ENCODE results near the gene FAT1.
A peak's percentile ranks its signal among the peaks of the same experiment; 100 is the strongest.

FAT1 gene

GRCh38 chr4:186570193-186570996 is 153.3 kb downstream of the FAT1 start:
- H3K4me2 ChIP-seq (ENCODE audit: insufficient read depth, low read length, poor library complexity, severe bottlenecking) = no peak overlapping the region
- no peak overlapping the region for H3K18ac ChIP-seq (ENCODE audit: low read length)
- no peak overlapping the region for H3K14ac ChIP-seq (ENCODE audit: low read length)
- no peak overlapping the region for H2AK5ac ChIP-seq (ENCODE audit: low read depth, low read length)
- no peaks in the 10 kb centered on the region for H3K9me3 ChIP-seq (replicated peaks in 1 of 2; ENCODE audit: control insufficient read depth in 2 of 2, insufficient read depth in 1 of 2, low read depth in 1 of 2, low read length in 2 of 2)
- no peak overlapping the region for H3K4me3 ChIP-seq (ENCODE audit: low read length in 2 of 2)
- H2BK5ac ChIP-seq (ENCODE audit: low read length) = no peak overlapping the region
- H2AFZ ChIP-seq (ENCODE audit: low read length) = peak overlapping the region; percentile 15
- H3K79me1 ChIP-seq (ENCODE audit: low read depth, low read length) = no peaks in the 10 kb centered on the region
- H2BK120ac ChIP-seq (ENCODE audit: low read depth, low read length) = no peak overlapping the region
- no peaks in the 10 kb centered on the region for H3K36me3 ChIP-seq (replicated peaks in 1 of 2; ENCODE audit: control insufficient read depth in 2 of 2, insufficient read depth in 2 of 2, low read length in 2 of 2)
- WGBS, 2 donors (ENCODE audit: extremely low coverage in 2 of 2, insufficient read length in 2 of 2, insufficient replicate concordance in 1 of 2) = no CpG with 5 or more reads among the region's 23 CpGs
- no peaks in the 10 kb centered on the region for H3K27me3 ChIP-seq (ENCODE audit: control insufficient read depth in 3 of 3, insufficient read depth in 3 of 3, low read depth in 1 of 3, low read length in 3 of 3)
- H3K27ac ChIP-seq (replicated peaks; ENCODE audit: low read length) = peak overlapping the region; percentile 5
- DNase-seq (ENCODE audit: low spot score) = no peak
- H3K23ac ChIP-seq (ENCODE audit: low read depth, low read length, poor library complexity) = no peak overlapping the region
- H2BK12ac ChIP-seq (ENCODE audit: low read length) = no peak overlapping the region
- H2BK15ac ChIP-seq (ENCODE audit: low read length) = no peak overlapping the region
- peaks cover 7 to 13% of the 10 kb centered on the region in 2 donors for H3K4me1 ChIP-seq (ENCODE audit: control insufficient read depth in 2 of 2, insufficient read depth in 1 of 2, low read depth in 1 of 2, low read length in 2 of 2)
- no peak overlapping the region for H3K9ac ChIP-seq (ENCODE audit: low read depth, low read length, poor library complexity)
- H4K8ac ChIP-seq (ENCODE audit: low read depth, low read length) = no peak overlapping the region
- no peak overlapping the region for H3K4ac ChIP-seq (ENCODE audit: low read length)
- H4K91ac ChIP-seq (ENCODE audit: low read depth, low read length, poor library complexity) = no peak overlapping the region

- Histone ChIP-seq H4K91ac (ENCODE audit: low read depth, low read length, poor library complexity) (no peak overlapping the region), H3K18ac (ENCODE audit: low read length) (no peak overlapping the region), H2BK5ac (ENCODE audit: low read length) (no peak overlapping the region), H2BK120ac (ENCODE audit: low read depth, low read length) (no peak overlapping the region), H2BK15ac (ENCODE audit: low read length) (no peak overlapping the region), H3K14ac (ENCODE audit: low read length) (no peak overlapping the region), H4K8ac (ENCODE audit: low read depth, low read length) (no peak overlapping the region), H3K9me3 (replicated peaks in 1 of 2; ENCODE audit: control insufficient read depth in 2 of 2, insufficient read depth in 1 of 2, low read depth in 1 of 2, low read length in 2 of 2) (no peaks in the 10 kb centered on the region), H3K79me1 (ENCODE audit: low read depth, low read length) (no peaks in the 10 kb centered on the region), H3K4me3 (ENCODE audit: low read length in 2 of 2) (no peak overlapping the region), H3K4me1 (ENCODE audit: control insufficient read depth in 2 of 2, insufficient read depth in 1 of 2, low read depth in 1 of 2, low read length in 2 of 2) (peaks cover 7 to 13% of the 10 kb centered on the region in 2 donors), H3K4ac (ENCODE audit: low read length) (no peak overlapping the region), H2AFZ (ENCODE audit: low read length) (peak overlapping the region; percentile 15), H3K4me2 (ENCODE audit: insufficient read depth, low read length, poor library complexity, severe bottlenecking) (no peak overlapping the region), H2BK12ac (ENCODE audit: low read length) (no peak overlapping the region), H3K23ac (ENCODE audit: low read depth, low read length, poor library complexity) (no peak overlapping the region), H2AK5ac (ENCODE audit: low read depth, low read length) (no peak overlapping the region), H3K27me3 (ENCODE audit: control insufficient read depth in 3 of 3, insufficient read depth in 3 of 3, low read depth in 1 of 3, low read length in 3 of 3) (no peaks in the 10 kb centered on the region), H3K9ac (ENCODE audit: low read depth, low read length, poor library complexity) (no peak overlapping the region), H3K36me3 (replicated peaks in 1 of 2; ENCODE audit: control insufficient read depth in 2 of 2, insufficient read depth in 2 of 2, low read length in 2 of 2) (no peaks in the 10 kb centered on the region), H3K27ac (replicated peaks; ENCODE audit: low read length) (no peak overlapping the region)
- no peak for DNase-seq (ENCODE audit: low spot score)
- no CpG with 5 or more reads among the region's 10 CpGs for WGBS, 2 donors (ENCODE audit: extremely low coverage in 2 of 2, insufficient read length in 2 of 2, insufficient replicate concordance in 1 of 2)
Measured at GRCh38 chr4:186569533-186570192, 154.0 kb downstream of the FAT1 start.

GRCh38 chr4:186566068-186566467 is 157.6 kb downstream of the FAT1 start:
- no peak overlapping the region for H2BK5ac ChIP-seq (ENCODE audit: low read length)
- DNase-seq (ENCODE audit: low spot score) = no peak
- no CpG with 5 or more reads among the region's 7 CpGs for WGBS, 2 donors (ENCODE audit: extremely low coverage in 2 of 2, insufficient read length in 2 of 2, insufficient replicate concordance in 1 of 2)
- no peak overlapping the region for H3K9ac ChIP-seq (ENCODE audit: low read depth, low read length, poor library complexity)
- no peaks in the 10 kb centered on the region for H3K79me1 ChIP-seq (ENCODE audit: low read depth, low read length)
- no peak overlapping the region for H3K18ac ChIP-seq (ENCODE audit: low read length)
- H2BK15ac ChIP-seq (ENCODE audit: low read length) = no peak overlapping the region
- no peak overlapping the region for H4K91ac ChIP-seq (ENCODE audit: low read depth, low read length, poor library complexity)
- H3K4me3 ChIP-seq (ENCODE audit: low read length in 2 of 2) = no peak overlapping the region
- no peaks in the 10 kb centered on the region for H3K36me3 ChIP-seq (replicated peaks in 1 of 2; ENCODE audit: control insufficient read depth in 2 of 2, insufficient read depth in 2 of 2, low read length in 2 of 2)
- no peak overlapping the region for H3K14ac ChIP-seq (ENCODE audit: low read length)
- H2BK120ac ChIP-seq (ENCODE audit: low read depth, low read length) = no peak overlapping the region
- H3K9me3 ChIP-seq (replicated peaks in 1 of 2; ENCODE audit: control insufficient read depth in 2 of 2, insufficient read depth in 1 of 2, low read depth in 1 of 2, low read length in 2 of 2) = no peaks in the 10 kb centered on the region
- H4K8ac ChIP-seq (ENCODE audit: low read depth, low read length) = no peak overlapping the region
- H2BK12ac ChIP-seq (ENCODE audit: low read length) = no peak overlapping the region
- no peak overlapping the region for H3K4me2 ChIP-seq (ENCODE audit: insufficient read depth, low read length, poor library complexity, severe bottlenecking)
- H3K23ac ChIP-seq (ENCODE audit: low read depth, low read length, poor library complexity) = no peak overlapping the region
- no peaks in the 10 kb centered on the region for H3K27me3 ChIP-seq (ENCODE audit: control insufficient read depth in 3 of 3, insufficient read depth in 3 of 3, low read depth in 1 of 3, low read length in 3 of 3)
- no peak overlapping the region for H2AFZ ChIP-seq (ENCODE audit: low read length)
- peaks cover 3 to 9% of the 10 kb centered on the region in 2 donors for H3K4me1 ChIP-seq (ENCODE audit: control insufficient read depth in 2 of 2, insufficient read depth in 1 of 2, low read depth in 1 of 2, low read length in 2 of 2)
- H3K4ac ChIP-seq (ENCODE audit: low read length) = no peak overlapping the region
- H2AK5ac ChIP-seq (ENCODE audit: low read depth, low read length) = no peak overlapping the region
- H3K27ac ChIP-seq (replicated peaks; ENCODE audit: low read length) = no peak overlapping the region

GRCh38 chr4:186563761-186564160 is 159.9 kb downstream of the FAT1 start:
- peak overlapping the region; percentile 19 for H3K18ac ChIP-seq (ENCODE audit: low read length)
- no peak overlapping the region for H2BK120ac ChIP-seq (ENCODE audit: low read depth, low read length)
- no peaks in the 10 kb centered on the region for H3K4me1 ChIP-seq (ENCODE audit: control insufficient read depth in 2 of 2, insufficient read depth in 1 of 2, low read depth in 1 of 2, low read length in 2 of 2)
- no peak overlapping the region for H4K8ac ChIP-seq (ENCODE audit: low read depth, low read length)
- H3K27ac ChIP-seq (replicated peaks; ENCODE audit: low read length) = no peak overlapping the region
- H2AK5ac ChIP-seq (ENCODE audit: low read depth, low read length) = no peak overlapping the region
- no peak overlapping the region for H3K23ac ChIP-seq (ENCODE audit: low read depth, low read length, poor library complexity)
- H3K14ac ChIP-seq (ENCODE audit: low read length) = no peak overlapping the region
- H3K9me3 ChIP-seq (replicated peaks in 1 of 2; ENCODE audit: control insufficient read depth in 2 of 2, insufficient read depth in 1 of 2, low read depth in 1 of 2, low read length in 2 of 2) = peaks cover 0 to 2% of the 10 kb centered on the region in 2 donors
- no peak overlapping the region for H3K4me2 ChIP-seq (ENCODE audit: insufficient read depth, low read length, poor library complexity, severe bottlenecking)
- no peak overlapping the region for H3K9ac ChIP-seq (ENCODE audit: low read depth, low read length, poor library complexity)
- H3K79me1 ChIP-seq (ENCODE audit: low read depth, low read length) = no peaks in the 10 kb centered on the region
- no peak overlapping the region for H2BK15ac ChIP-seq (ENCODE audit: low read length)
- H4K91ac ChIP-seq (ENCODE audit: low read depth, low read length, poor library complexity) = no peak overlapping the region
- H3K27me3 ChIP-seq (ENCODE audit: control insufficient read depth in 3 of 3, insufficient read depth in 3 of 3, low read depth in 1 of 3, low read length in 3 of 3) = no peaks in the 10 kb centered on the region
- H2AFZ ChIP-seq (ENCODE audit: low read length) = no peak overlapping the region
- WGBS, 2 donors (ENCODE audit: extremely low coverage in 2 of 2, insufficient read length in 2 of 2, insufficient replicate concordance in 1 of 2) = no CpG with 5 or more reads among the region's 11 CpGs
- no peak overlapping the region for H2BK5ac ChIP-seq (ENCODE audit: low read length)
- no peak overlapping the region for H2BK12ac ChIP-seq (ENCODE audit: low read length)
- no peaks in the 10 kb centered on the region for H3K36me3 ChIP-seq (replicated peaks in 1 of 2; ENCODE audit: control insufficient read depth in 2 of 2, insufficient read depth in 2 of 2, low read length in 2 of 2)
- no peak overlapping the region for H3K4me3 ChIP-seq (ENCODE audit: low read length in 2 of 2)
- no peak overlapping the region for H3K4ac ChIP-seq (ENCODE audit: low read length)
- DNase-seq (ENCODE audit: low spot score) = no peak
